Measurements from ENCODE around the gene OCEL1. TPM values are rescaled to one million over a fixed set of nuclear protein-coding genes. Genes with fewer than 3 reads are reported as not detected.
A peak's percentile ranks its signal among the peaks of the same experiment; 100 is the strongest.

OCEL1 gene
- total and polyA plus RNA-seq, 2 of the 13 experiments (the other 11 are each of a cell fraction or from before 2014, with no cell fraction given) = 10.6 to 17.2 TPM

DNA sequence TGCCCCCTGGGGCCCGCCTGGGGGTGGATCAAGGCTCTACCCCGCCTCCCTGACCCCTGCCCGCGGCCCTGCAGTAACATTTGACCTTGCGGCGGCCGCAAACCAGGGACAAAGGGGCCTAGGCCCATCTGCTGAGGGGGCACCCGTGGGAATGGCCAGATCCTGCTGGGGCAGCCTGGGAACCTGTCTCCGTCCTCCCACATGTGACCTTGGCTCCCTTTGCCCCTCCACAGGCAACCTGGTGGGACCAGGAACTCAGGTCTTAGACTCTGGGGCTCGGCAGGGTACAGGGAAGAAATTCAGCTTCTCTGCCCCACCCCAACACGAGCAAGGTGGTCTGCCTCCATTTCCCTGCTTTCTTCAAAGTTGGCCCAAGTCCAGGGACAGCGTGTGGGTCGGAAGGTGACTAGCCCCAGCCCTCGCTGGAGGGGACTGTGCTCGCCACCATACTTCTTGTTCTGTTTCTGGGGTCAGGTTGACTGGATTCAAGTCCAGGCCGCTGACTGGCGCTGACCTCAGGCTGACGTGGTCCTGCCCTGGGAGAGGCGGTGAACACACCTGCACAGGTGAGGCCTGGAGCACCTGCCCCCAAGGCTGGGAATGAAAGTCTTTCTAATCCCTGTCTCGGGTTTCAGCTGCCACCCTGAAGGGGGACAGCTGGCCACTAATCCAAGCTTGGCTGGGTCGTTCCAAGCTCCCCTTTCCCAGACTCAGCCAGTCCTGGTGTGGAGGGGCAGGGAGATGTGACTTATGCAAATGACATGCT is 22.2 kb downstream of the OCEL1 start (continued):
- TF ChIP-seq, protein P1, sequence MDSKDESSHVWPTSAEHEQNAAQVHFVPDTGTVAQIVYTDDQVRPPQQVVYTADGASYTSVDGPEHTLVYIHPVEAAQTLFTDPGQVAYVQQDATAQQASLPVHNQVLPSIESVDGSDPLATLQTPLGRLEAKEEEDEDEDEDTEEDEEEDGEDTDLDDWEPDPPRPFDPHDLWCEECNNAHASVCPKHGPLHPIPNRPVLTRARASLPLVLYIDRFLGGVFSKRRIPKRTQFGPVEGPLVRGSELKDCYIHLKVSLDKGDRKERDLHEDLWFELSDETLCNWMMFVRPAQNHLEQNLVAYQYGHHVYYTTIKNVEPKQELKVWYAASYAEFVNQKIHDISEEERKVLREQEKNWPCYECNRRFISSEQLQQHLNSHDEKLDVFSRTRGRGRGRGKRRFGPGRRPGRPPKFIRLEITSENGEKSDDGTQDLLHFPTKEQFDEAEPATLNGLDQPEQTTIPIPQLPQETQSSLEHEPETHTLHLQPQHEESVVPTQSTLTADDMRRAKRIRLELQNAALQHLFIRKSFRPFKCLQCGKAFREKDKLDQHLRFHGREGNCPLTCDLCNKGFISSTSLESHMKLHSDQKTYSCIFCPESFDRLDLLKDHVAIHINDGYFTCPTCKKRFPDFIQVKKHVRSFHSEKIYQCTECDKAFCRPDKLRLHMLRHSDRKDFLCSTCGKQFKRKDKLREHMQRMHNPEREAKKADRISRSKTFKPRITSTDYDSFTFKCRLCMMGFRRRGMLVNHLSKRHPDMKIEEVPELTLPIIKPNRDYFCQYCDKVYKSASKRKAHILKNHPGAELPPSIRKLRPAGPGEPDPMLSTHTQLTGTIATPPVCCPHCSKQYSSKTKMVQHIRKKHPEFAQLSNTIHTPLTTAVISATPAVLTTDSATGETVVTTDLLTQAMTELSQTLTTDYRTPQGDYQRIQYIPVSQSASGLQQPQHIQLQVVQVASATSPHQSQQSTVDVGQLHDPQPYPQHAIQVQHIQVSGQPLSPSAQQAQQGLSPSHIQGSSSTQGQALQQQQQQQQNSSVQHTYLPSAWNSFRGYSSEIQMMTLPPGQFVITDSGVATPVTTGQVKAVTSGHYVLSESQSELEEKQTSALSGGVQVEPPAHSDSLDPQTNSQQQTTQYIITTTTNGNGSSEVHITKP (CRISPR knock-in tag; IDR thresholded peaks at IDR 0.05; ENCODE audit: low read depth) = peak; percentile 69
- TF ChIP-seq PRMT3 (CRISPR knock-in tag; IDR thresholded peaks at IDR 0.05; ENCODE audit: borderline replicate concordance, low read depth) (no peak), MAF1 (CRISPR knock-in tag; IDR thresholded peaks at IDR 0.05; ENCODE audit: borderline replicate concordance) (no peak), PITX1 (CRISPR knock-in tag; IDR thresholded peaks at IDR 0.05) (peak; percentile 96), FOXJ3 (CRISPR knock-in tag; IDR thresholded peaks at IDR 0.05; ENCODE audit: borderline replicate concordance) (peak; percentile 61; the same call in 1 of the 2 replicates), KDM3A (CRISPR knock-in tag; IDR thresholded peaks at IDR 0.05; ENCODE audit: low read depth) (peak; percentile 83; the same call in 1 of the 2 replicates), ZNF652 (CRISPR knock-in tag; IDR thresholded peaks at IDR 0.05; ENCODE audit: borderline replicate concordance, low read depth) (peak; percentile 83; the same call in 1 of the 2 replicates), ZMYM2 (CRISPR knock-in tag; IDR thresholded peaks at IDR 0.05) (peak; percentile 68; the same call in 1 of the 2 replicates), ZNF776 (CRISPR knock-in tag; IDR thresholded peaks at IDR 0.05) (no peak), KLF11 (CRISPR knock-in tag; IDR thresholded peaks at IDR 0.05) (no peak), ONECUT2 (CRISPR knock-in tag; IDR thresholded peaks at IDR 0.05) (peak; percentile 72; the same call in 1 of the 2 replicates), ETV6 (CRISPR knock-in tag; conservative IDR thresholded peaks at IDR 0.05) (peak; percentile 71; the same call in 1 of the 2 replicates), ZNF83 (CRISPR knock-in tag; IDR thresholded peaks at IDR 0.05; ENCODE audit: borderline replicate concordance) (0 out of 2 replicates have a peak, but pooled peaks have one; percentile 3), NCOA1 (CRISPR knock-in tag; IDR thresholded peaks at IDR 0.05) (peak; percentile 93; the same call in 1 of the 2 replicates), SP4 (CRISPR knock-in tag; IDR thresholded peaks at IDR 0.05) (peak; percentile 80), ZNF678 (CRISPR knock-in tag; IDR thresholded peaks at IDR 0.05) (peak; percentile 57; the same call in 1 of the 2 replicates), ZNF605 (CRISPR knock-in tag; IDR thresholded peaks at IDR 0.05) (peak; percentile 82)
- TF ChIP-seq, protein P2, sequence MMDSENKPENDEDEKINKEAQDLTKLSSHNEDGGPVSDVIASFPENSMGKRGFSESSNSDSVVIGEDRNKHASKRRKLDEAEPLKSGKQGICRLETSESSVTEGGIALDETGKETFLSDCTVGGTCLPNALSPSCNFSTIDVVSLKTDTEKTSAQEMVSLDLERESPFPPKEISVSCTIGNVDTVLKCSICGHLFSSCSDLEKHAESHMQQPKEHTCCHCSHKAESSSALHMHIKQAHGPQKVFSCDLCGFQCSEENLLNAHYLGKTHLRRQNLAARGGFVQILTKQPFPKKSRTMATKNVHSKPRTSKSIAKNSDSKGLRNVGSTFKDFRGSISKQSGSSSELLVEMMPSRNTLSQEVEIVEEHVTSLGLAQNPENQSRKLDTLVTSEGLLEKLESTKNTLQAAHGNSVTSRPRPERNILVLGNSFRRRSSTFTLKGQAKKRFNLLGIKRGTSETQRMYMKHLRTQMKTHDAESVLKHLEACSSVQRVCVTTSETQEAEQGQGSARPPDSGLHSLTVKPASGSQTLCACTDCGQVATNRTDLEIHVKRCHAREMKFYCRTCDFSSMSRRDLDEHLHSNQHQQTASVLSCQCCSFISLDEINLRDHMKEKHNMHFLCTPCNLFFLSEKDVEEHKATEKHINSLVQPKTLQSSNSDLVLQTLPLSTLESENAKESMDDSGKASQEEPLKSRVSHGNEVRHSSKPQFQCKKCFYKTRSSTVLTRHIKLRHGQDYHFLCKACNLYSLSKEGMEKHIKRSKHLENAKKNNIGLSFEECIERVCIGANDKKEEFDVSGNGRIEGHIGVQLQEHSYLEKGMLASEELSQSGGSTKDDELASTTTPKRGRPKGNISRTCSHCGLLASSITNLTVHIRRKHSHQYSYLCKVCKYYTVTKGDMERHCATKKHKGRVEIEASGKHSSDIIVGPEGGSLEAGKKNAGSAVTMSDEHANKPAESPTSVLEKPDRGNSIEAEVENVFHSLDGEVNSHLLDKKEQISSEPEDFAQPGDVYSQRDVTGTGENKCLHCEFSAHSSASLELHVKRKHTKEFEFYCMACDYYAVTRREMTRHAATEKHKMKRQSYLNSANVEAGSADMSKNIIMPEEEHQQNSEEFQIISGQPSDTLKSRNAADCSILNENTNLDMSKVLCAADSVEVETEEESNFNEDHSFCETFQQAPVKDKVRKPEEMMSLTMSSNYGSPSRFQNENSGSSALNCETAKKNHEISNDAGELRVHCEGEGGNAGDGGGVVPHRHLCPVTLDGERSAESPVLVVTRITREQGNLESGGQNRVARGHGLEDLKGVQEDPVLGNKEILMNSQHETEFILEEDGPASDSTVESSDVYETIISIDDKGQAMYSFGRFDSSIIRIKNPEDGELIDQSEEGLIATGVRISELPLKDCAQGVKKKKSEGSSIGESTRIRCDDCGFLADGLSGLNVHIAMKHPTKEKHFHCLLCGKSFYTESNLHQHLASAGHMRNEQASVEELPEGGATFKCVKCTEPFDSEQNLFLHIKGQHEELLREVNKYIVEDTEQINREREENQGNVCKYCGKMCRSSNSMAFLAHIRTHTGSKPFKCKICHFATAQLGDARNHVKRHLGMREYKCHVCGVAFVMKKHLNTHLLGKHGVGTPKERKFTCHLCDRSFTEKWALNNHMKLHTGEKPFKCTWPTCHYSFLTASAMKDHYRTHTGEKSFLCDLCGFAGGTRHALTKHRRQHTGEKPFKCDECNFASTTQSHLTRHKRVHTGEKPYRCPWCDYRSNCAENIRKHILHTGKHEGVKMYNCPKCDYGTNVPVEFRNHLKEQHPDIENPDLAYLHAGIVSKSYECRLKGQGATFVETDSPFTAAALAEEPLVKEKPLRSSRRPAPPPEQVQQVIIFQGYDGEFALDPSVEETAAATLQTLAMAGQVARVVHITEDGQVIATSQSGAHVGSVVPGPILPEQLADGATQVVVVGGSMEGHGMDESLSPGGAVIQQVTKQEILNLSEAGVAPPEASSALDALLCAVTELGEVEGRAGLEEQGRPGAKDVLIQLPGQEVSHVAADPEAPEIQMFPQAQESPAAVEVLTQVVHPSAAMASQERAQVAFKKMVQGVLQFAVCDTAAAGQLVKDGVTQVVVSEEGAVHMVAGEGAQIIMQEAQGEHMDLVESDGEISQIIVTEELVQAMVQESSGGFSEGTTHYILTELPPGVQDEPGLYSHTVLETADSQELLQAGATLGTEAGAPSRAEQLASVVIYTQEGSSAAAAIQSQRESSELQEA (CRISPR knock-in tag; IDR thresholded peaks at IDR 0.05; ENCODE audit: not compliant biosample characterization) = peak; percentile 34

Data from HepG2 (cell line).